Tibial nerve (tissue), 4 donors: Measurements from ENCODE around the gene UCK2. TPM values are rescaled to one million over a fixed set of nuclear protein-coding genes. Genes with fewer than 3 reads are reported as not detected.

ENCODE experiments used
- DNase-seq, 2 donors: peaks; one replicate each; pipeline ENCODE4 v3.0.0-alpha.2; 2019; ENCODE audit warnings: low spot score in 2 of 2
- H3K27ac ChIP-seq, 4 donors: fragments of 200-600 bp; sonication (generic) in 3 of 4; one replicate each; pipeline ENCODE4 v1.5.1; 2017 to 2019; ENCODE audit warnings: mild to moderate bottlenecking in 1 of 4
- H3K27me3 ChIP-seq, 2 donors: fragments of 200-600 bp; sonication (generic) in 1 of 2; one replicate each; pipeline versions ENCODE4 v1.5.1 to v1.6.0; 2017 to 2019
- H3K36me3 ChIP-seq, 3 donors: fragments of 200-600 bp; sonication (generic); one replicate each; pipeline ENCODE4 v1.5.1; 2018 to 2019
- H3K4me1 ChIP-seq, 4 donors: fragments of 200-600 bp; sonication (generic) in 3 of 4; one replicate each; pipeline ENCODE4 v1.5.1; 2017 to 2019
- H3K4me3 ChIP-seq, 4 donors: fragments of 200-600 bp; sonication (generic) in 3 of 4; one replicate each; pipeline ENCODE4 v1.5.1; 2017 to 2019; ENCODE audit warnings: mild to moderate bottlenecking in 1 of 4, moderate library complexity in 1 of 4
- H3K9me3 ChIP-seq, 4 donors: fragments of 200-600 bp; sonication (generic) in 3 of 4; one replicate each; pipeline ENCODE4 v1.5.1; 2017 to 2019
- CTCF ChIP-seq, 5 experiments: fragments of 200-600 bp in 3 of 5; fragments of 450-650 bp in 2 of 5; sonication (generic) in 3 of 5; IDR thresholded peaks; one replicate each; pipeline ENCODE4 v1.5.1; 2016 to 2019; ENCODE audit warnings: antibody characterized with exemption in 5 of 5, mild to moderate bottlenecking in 3 of 5, moderate library complexity in 2 of 5
- EP300 ChIP-seq, 2 donors: sonication (generic); formaldehyde crosslinking; IDR thresholded peaks; one replicate each; pipeline ENCODE4 v1.6.1; 2017; ENCODE audit warnings: antibody characterized with exemption in 2 of 2, mild to moderate bottlenecking in 1 of 2
- POLR2A ChIP-seq, 2 donors: fragments of 450-650 bp; IDR thresholded peaks; one replicate each; pipeline ENCODE4 v1.6.1; 2017; ENCODE audit warnings: antibody characterized with exemption in 2 of 2, mild to moderate bottlenecking in 2 of 2, moderate library complexity in 2 of 2
- WGBS, 2 donors: methylation state at CpG; one replicate each; pipeline ENCODE4 v1.1.5; 2018; 5-methylcytosine and 5-hydroxymethylcytosine counted together
- total RNA-seq, 4 donors: library from RNA; depleted of rRNA; stranded (reverse); fragments of >200 nt; gene quantifications; one replicate each; pipeline ENCODE4 v1.1.0, GENCODE V29; 2016

Gene UCK2
- total RNA-seq, 4 donors from 2014 or later = 29.7 to 36.0 (median 33.8) TPM

- WGBS, 2 donors = 90 to 98% methylated on average over 6 of the region's 6 CpGs
Measured at GRCh38 chr1:165947797-165948455, 120.5 kb downstream of the UCK2 start.

GRCh38 chr1:165949335-165950130, 122.1 kb downstream of the UCK2 start:
- Histone ChIP-seq H3K27me3 (no peaks in the 10 kb centered on the region), H3K9me3 (no peaks in the 10 kb centered on the region), H3K27ac (no peak overlapping the region), H3K4me1 (no peaks in the 10 kb centered on the region), H3K36me3 (no peaks in the 10 kb centered on the region), H3K4me3 (no peak overlapping the region)
- 66 to 71% methylated on average over 6 of the region's 6 CpGs for WGBS, 2 donors
- no peak for DNase-seq
- TF ChIP-seq POLR2A (IDR thresholded peaks at IDR 0.05) = no peak
- no peak for TF ChIP-seq EP300 (IDR thresholded peaks at IDR 0.05)
- TF ChIP-seq CTCF (IDR thresholded peaks at IDR 0.05) = no peak

More at GRCh38 chr1:165947797-165948455, 120.5 kb downstream of the UCK2 start:
- H3K36me3 ChIP-seq = no peaks in the 10 kb centered on the region
- H3K27me3 ChIP-seq = no peaks in the 10 kb centered on the region
- no peak overlapping the region for H3K27ac ChIP-seq
- no peak for DNase-seq
- no peak for TF ChIP-seq CTCF (IDR thresholded peaks at IDR 0.05)
- H3K4me1 ChIP-seq = no peaks in the 10 kb centered on the region
- H3K4me3 ChIP-seq = no peak overlapping the region
- no peaks in the 10 kb centered on the region for H3K9me3 ChIP-seq

GRCh38 chr1:165954940-165955339, 127.5 kb downstream of the UCK2 start:
- Histone ChIP-seq H3K9me3 (no peaks in the 10 kb centered on the region), H3K4me3 (no peak overlapping the region), H3K27me3 (no peaks in the 10 kb centered on the region), H3K4me1 (no peaks in the 10 kb centered on the region), H3K27ac (no peak overlapping the region), H3K36me3 (no peaks in the 10 kb centered on the region)
- 38 to 49% methylated on average over 2 of the region's 2 CpGs for WGBS, 2 donors
- no peak for DNase-seq
- no peak for TF ChIP-seq EP300 (IDR thresholded peaks at IDR 0.05)
- TF ChIP-seq POLR2A (IDR thresholded peaks at IDR 0.05) = no peak
- TF ChIP-seq CTCF (IDR thresholded peaks at IDR 0.05) = no peak

- H3K4me3 ChIP-seq = no peak overlapping the region
- no peaks in the 10 kb centered on the region for H3K4me1 ChIP-seq
- TF ChIP-seq POLR2A (IDR thresholded peaks at IDR 0.05) = no peak
- no peak for DNase-seq
- H3K27me3 ChIP-seq = no peaks in the 10 kb centered on the region
- H3K9me3 ChIP-seq = peaks cover 0 to 14% (median 0%) of the 10 kb centered on the region in 4 donors
- H3K27ac ChIP-seq = no peak overlapping the region
- no peaks in the 10 kb centered on the region for H3K36me3 ChIP-seq
Measured at GRCh38 chr1:165958306-165958705, 130.9 kb downstream of the UCK2 start.

- WGBS, 2 donors = 77 to 87% methylated on average over 2 of the region's 2 CpGs
- DNase-seq = no peak
- Histone ChIP-seq H3K36me3 (no peaks in the 10 kb centered on the region), H3K4me3 (no peak overlapping the region), H3K9me3 (peaks cover 0 to 14% (median 0%) of the 10 kb centered on the region in 4 donors), H3K27ac (no peak overlapping the region), H3K27me3 (no peaks in the 10 kb centered on the region), H3K4me1 (no peaks in the 10 kb centered on the region)
- no peak for TF ChIP-seq CTCF (IDR thresholded peaks at IDR 0.05)
Measured at GRCh38 chr1:165960136-165960535, 132.7 kb downstream of the UCK2 start.
